Heart left ventricle (tissue), 13 donors: ENCODE results near the gene EXOC7.

Experiments
- CTCF ChIP-seq, 12 donors: fragments of 200-600 bp; sonication (generic) in 4 of 12; IDR thresholded peaks; one replicate each; pipeline versions ENCODE4 v1.5.0 to v1.8.0; 2018 to 2022; ENCODE audit warnings: antibody characterized with exemption in 12 of 12, mild to moderate bottlenecking in 5 of 12
- POLR2A ChIP-seq, 2 donors: fragments of 450-650 bp; IDR thresholded peaks; one replicate each; pipeline ENCODE4 v1.6.1; 2017; ENCODE audit warnings: antibody characterized with exemption in 2 of 2, mild to moderate bottlenecking in 2 of 2, moderate library complexity in 2 of 2
- donor health status: ischemic (EF 13 %, LVEDD 7.1; RV severe dilation, severe dysfunction).
- donor health status: DM: no; HTN: yes; CAD: no.
- donor health status: DM: no; HTN: no; CAD: no.
- donor health status: ischemic (EF 25% LVEDD 6.9; RV normal size, moderate dysfunction).
- donor health status: ischemic (EF 25% LVEDD 5.7; RV mildly dilated, moderate dysfunction).
- donor health status: ischemic (EF 35%, LVEDD 5.7; RV mildly dilated, moderate dysfunction).
- donor health status: nonischemic (EF 11% LVEDD 7.7; RV severe dilation, severe dysfunction).
- donor health status: DM: yes; HTN: yes; CAD: no.
- donor health status: PGD.
- donor health status: ischemic (EF 29% LVEDD 5.4; RV normal size, mild dysfunction).
- donor health status: nonischemic (EF 23%, LVEDD 6.1; RV moderate dilation, normal function).

GRCh38 chr17:76139801-76140660 lies 36.4 kb upstream of the EXOC7 start:
- TF ChIP-seq CTCF (IDR thresholded peaks at IDR 0.05) (no peak), POLR2A (IDR thresholded peaks at IDR 0.05) (no peak)
